ENCODE data around the gene USH2A.
A peak's percentile ranks its signal among the peaks of the same experiment; 100 is the strongest.

Gene USH2A

GRCh38 chr1:215767761-215768160, 655.5 kb downstream of the USH2A start:
- DNase-seq, result no peak

- no peak for DNase-seq
Observed at GRCh38 chr1:215766521-215766920, 656.7 kb downstream of the USH2A start.

GRCh38 chr1:215765833-215766232, 657.4 kb downstream of the USH2A start:
- no peak for DNase-seq

GRCh38 chr1:215761446-215761845, 661.8 kb downstream of the USH2A start:
- no peak for DNase-seq

GRCh38 chr1:215754112-215754511, 669.1 kb downstream of the USH2A start:
- no peak for DNase-seq

GRCh38 chr1:215749414-215749813, 673.8 kb downstream of the USH2A start:
- DNase-seq, result no peak

GRCh38 chr1:215748431-215748830, 674.8 kb downstream of the USH2A start:
- no peak for DNase-seq

GRCh38 chr1:215744419-215744818, 678.8 kb downstream of the USH2A start:
- DNase-seq, result no peak

GRCh38 chr1:215739025-215739424, 684.2 kb downstream of the USH2A start:
- no peak for DNase-seq

GRCh38 chr1:215731699-215732098, 691.5 kb downstream of the USH2A start:
- DNase-seq, result no peak

- DNase-seq, result no peak
Observed at GRCh38 chr1:215730600-215730999, 692.6 kb downstream of the USH2A start.

GRCh38 chr1:215728169-215728568, 695.1 kb downstream of the USH2A start:
- no peak for DNase-seq

- no peak for DNase-seq
Observed at GRCh38 chr1:215720126-215720525, 703.1 kb downstream of the USH2A start.

- no peak for DNase-seq
Observed at GRCh38 chr1:215719552-215719951, 703.7 kb downstream of the USH2A start.

GRCh38 chr1:215718575-215719287, 704.5 kb downstream of the USH2A start:
- peak; percentile 15 for DNase-seq

GRCh38 chr1:215717677-215718426, 705.4 kb downstream of the USH2A start:
- DNase-seq, result no peak

- DNase-seq, result no peak
Observed at GRCh38 chr1:215710899-215711225, 712.4 kb downstream of the USH2A start.

- peak; percentile 62 for DNase-seq
Observed at GRCh38 chr1:215710036-215710898, 713.0 kb downstream of the USH2A start.

GRCh38 chr1:215704089-215704860, 719.0 kb downstream of the USH2A start:
- DNase-seq, result no peak

GRCh38 chr1:215682232-215682631, 741.0 kb downstream of the USH2A start:
- peak; percentile 21 for DNase-seq

- no peak for DNase-seq
Observed at GRCh38 chr1:215681041-215681440, 742.2 kb downstream of the USH2A start.

GRCh38 chr1:215679231-215679630, 744.0 kb downstream of the USH2A start:
- DNase-seq, result no peak

GRCh38 chr1:215677112-215677511, 746.1 kb downstream of the USH2A start:
- no peak for DNase-seq

All from NCI-H146 (cell line).